HG03045 (cell line): ENCODE measurements around the gene EDNRB.
"Not testable (repeated sequence)": the region's sequence is repeated elsewhere in the genome, so short reads cannot be mapped to it uniquely, and the experiment has no call there.

Experiments
- ATAC-seq: cut with Tn5 transposase; IDR thresholded peaks from one replicate; pipeline ENCODE4 v1.9.1; 2021; ENCODE audit warnings: mild to moderate bottlenecking, moderate library complexity; ENCODE audit not compliant: unreplicated experiment

EDNRB gene

GRCh38 chr13:77848050-77848449 lies 70.6 kb downstream of the EDNRB start:
- ATAC-seq, result not testable (repeated sequence)

- no peak for ATAC-seq
Observed at GRCh38 chr13:77846173-77846572, 72.5 kb downstream of the EDNRB start.
